A204.1 (cell line): ENCODE measurements around the gene EIF2B5.

Experiments
- FAIRE-seq: peaks from 2 replicates; lab custom pipeline; 2012; peaks lifted over from hg19 to GRCh38; lab: Jason Lieb, UNC

The EIF2B5 gene

GRCh38 chr3:184174646-184175492 is 39.7 kb downstream of the EIF2B5 start, which contains the start of gene AP2M1:
Gene AP2M1, plus strand, starts transcription at chr3:184174855. Its CDS starts 2,139 bp downstream, at chr3:184176994.
- FAIRE-seq: peak; percentile 87

GRCh38 chr3:184175506-184175905 is 40.3 kb downstream of the EIF2B5 start:
- no peak for FAIRE-seq

DNA sequence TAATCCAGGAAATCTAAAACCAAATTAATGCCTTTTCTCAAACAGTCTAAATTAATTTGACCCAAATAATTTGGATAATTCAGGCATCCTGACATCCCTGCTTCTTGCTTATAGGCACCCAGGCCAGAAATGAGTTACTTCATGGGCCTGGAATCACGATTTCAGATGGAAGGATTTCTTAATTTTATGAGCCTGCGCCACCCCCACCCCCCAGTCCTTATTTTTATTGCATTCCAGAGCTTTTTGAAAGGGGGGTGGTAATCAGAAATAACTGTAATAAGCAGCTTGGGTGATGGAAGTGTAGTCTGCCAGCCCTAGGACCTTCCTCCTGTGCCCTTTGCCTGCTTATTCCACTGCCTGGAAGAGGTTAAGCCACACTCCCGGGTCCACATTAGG is 40.8 kb downstream of the EIF2B5 start:
- FAIRE-seq: no peak

- FAIRE-seq: no peak
Observed at GRCh38 chr3:184176377-184177330, 41.5 kb downstream of the EIF2B5 start.

DNA sequence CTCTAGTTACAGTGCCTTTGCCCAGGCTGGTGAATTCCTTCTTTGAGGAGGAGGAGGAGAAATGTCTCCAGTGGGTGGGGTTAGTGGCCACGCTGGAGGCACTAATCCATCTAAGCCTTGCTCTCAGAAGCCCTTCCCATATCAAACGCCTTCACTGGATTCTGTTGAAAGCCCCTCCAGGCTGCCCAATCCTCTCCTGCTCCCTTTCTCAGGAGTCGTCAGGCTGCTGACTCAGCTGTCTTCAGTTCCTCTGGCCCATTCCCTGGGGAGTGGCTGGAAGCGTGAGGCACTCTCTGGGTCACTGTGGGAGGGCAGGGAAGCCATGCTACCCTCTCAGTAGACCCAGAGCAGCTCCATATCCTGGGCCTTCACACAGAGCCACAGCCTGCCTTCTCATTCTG is 42.2 kb downstream of the EIF2B5 start:
- FAIRE-seq: no peak

- no peak for FAIRE-seq
Observed at GRCh38 chr3:184177767-184178306, 42.7 kb downstream of the EIF2B5 start.

DNA sequence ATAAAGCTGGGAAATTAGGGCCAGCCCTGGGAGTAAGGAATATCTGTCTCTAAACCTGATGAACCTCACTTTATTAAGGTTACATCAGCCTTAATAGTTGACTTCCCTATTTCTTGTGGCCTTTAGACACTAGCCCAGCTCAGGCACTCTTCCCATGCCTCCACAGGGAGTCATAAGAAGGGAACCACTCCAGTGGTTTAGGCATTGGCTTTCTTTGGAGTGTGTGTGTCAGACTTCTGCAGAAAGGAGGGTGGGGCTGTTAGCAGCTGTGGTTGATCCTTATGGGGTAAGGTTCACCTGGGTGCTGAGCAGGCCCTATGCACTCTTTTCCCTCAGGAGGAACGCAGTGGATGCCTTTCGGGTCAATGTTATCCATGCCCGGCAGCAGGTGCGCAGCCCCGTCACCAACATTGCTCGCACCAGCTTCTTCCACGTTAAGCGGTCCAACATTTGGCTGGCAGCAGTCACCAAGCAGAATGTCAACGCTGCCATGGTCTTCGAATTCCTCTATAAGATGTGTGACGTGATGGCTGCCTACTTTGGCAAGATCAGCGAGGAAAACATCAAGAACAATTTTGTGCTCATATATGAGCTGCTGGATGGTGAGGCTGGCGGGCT is 43.5 kb downstream of the EIF2B5 start:
- FAIRE-seq: no peak

DNA sequence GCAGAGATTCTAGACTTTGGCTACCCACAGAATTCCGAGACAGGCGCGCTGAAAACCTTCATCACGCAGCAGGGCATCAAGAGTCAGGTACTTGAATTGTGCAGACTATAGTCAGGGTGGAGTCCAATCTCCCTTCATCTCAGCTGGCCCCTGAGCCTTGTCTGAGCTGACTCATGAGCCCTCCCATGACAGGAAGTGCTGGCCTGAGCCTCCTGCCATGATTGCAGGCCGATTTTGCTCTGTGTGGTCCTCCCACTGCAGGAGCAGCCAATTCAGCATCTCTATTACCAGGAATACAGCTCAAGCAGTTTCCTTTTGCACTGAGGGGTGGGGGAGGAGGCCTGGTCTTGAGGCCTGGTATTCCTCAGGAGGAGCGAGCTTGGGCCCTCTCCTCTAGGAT is 45.0 kb downstream of the EIF2B5 start:
- no peak for FAIRE-seq

DNA sequence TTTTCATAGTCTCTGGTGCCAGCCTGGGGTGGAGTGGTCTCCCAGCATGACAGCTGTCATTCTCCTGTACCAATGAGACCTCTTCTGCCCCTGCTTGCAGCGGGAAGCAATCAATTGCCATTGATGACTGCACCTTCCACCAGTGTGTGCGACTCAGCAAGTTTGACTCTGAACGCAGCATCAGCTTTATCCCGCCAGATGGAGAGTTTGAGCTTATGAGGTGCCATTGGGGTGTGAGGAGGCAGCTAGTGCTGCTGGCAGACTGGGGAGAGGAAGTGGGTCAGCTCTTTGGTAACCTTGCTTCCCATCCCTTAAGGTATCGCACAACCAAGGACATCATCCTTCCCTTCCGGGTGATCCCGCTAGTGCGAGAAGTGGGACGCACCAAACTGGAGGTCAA is 46.4 kb downstream of the EIF2B5 start:
- FAIRE-seq: no peak

GRCh38 chr3:184183679-184184078 is 48.5 kb downstream of the EIF2B5 start:
- FAIRE-seq: no peak

DNA sequence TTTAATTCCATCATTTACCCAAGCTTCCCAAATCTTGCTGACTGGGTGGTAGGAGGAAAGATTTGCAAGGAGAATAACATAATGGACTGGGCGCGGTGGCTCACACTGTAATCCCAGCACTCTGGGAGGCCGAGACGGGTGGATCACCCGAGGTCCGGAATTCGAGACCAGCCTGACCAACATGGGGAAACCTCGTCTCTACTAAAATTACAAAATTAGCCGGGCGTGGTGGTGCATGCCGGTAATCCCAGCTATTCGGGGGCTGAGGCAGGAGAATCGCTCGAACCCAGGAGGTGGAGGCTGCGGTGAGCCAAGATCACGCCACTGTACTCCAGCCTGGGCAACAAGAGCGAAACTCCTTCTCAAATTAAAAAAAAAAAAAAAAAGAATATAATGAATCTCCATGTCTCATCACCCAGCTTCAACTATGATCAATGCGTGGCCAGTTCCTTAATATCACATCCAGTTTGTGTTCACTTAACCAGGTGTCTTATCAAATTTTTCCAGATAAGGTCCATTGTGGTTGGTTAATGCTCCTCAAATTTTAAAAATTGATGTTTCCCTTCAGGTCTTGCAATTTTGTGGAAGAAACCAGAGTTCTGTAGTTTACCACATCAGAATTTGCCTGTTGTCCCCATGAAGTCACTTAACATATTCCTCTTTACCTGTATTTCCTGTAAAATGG is 49.5 kb downstream of the EIF2B5 start:
- FAIRE-seq: no peak

- FAIRE-seq: peak; percentile 56
Observed at GRCh38 chr3:184185461-184186183, 50.5 kb downstream of the EIF2B5 start.

DNA sequence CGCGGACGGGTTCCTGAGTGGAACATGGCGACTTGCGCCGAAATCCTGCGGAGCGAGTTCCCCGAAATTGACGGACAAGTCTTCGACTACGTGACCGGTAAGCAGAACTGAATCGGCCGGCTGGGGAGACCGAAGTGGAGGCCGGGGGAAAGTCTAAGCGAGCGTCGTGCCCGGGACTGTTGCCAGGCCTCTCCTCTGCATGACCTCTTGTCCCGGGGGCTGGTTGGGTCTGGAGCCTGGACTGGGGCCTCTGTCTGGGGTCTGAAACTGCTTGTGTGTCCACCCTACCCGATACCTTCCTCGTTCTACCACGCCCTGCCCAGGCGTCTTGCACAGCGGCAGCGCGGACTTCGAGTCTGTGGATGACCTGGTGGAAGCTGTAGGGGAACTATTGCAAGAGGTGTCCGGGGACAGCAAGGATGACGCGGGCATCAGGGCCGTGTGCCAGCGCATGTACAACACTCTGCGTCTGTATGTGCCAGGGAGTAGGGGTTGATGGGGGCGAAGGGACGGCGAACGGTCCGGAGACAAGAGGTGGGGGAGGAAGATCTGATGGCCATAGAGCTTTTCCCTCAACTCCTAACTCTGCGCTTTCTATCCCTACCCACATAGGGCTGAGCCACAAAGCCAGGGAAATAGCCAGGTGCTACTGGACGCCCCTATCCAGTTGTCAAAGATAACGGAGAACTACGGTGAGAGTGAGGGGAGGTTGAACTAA is 51.2 kb downstream of the EIF2B5 start, which contains the start of gene ABCF3:
TSS of gene ABCF3 (plus strand) at position 16 of the 718 bp plus-strand sequence. CDS start at position 25, 9 bp downstream.
- no peak for FAIRE-seq

DNA sequence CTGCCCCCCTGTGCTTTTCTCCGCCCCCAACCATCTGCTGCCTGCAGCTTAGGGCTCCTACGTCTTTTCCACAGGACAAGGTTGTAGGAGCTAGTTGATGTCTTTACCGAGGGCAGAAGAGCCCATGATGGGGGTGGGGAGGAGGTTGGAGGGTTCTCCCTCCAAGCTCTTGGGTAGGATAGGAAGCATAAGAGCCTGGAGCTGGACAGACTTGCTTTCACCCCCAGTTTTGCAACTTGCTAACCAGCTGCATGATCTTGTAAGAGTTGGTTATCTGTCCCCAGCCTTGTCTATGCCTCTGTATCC is 51.7 kb downstream of the EIF2B5 start:
- FAIRE-seq: no peak

DNA sequence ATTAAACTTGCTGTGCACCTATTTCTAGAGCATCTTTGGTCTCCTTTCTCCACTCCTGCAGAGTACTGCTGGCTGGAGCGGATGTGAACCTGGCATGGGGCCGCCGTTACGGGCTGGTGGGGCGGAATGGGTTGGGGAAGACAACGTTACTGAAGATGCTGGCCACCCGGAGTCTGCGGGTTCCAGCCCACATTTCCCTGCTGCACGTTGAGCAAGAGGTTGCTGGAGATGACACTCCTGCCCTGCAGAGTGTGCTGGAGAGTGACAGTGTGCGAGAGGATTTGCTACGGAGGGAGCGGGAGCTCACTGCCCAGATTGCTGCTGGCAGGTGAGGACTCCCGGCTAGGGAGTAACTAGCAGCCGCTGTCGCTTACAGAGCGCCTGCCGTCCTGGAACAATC is 52.9 kb downstream of the EIF2B5 start:
- no peak for FAIRE-seq

DNA sequence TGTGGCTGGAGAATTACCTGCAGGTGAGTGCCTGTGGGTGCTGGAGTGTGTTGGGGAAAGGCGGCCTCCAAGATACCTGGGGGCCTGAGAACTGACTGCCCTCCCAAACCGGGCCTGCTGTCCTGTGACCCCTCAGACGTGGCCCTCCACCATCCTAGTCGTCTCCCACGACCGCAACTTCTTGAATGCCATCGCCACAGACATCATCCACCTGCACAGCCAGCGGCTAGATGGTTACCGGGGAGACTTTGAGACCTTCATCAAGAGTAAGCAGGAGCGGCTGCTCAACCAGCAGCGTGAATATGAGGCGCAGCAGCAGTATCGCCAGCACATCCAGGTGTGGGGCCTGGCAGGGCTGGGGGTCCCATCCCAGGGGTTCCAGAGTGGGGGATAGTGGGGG is 54.3 kb downstream of the EIF2B5 start:
- FAIRE-seq: no peak

GRCh38 chr3:184192889-184193288 is 57.7 kb downstream of the EIF2B5 start:
- no peak for FAIRE-seq

DNA sequence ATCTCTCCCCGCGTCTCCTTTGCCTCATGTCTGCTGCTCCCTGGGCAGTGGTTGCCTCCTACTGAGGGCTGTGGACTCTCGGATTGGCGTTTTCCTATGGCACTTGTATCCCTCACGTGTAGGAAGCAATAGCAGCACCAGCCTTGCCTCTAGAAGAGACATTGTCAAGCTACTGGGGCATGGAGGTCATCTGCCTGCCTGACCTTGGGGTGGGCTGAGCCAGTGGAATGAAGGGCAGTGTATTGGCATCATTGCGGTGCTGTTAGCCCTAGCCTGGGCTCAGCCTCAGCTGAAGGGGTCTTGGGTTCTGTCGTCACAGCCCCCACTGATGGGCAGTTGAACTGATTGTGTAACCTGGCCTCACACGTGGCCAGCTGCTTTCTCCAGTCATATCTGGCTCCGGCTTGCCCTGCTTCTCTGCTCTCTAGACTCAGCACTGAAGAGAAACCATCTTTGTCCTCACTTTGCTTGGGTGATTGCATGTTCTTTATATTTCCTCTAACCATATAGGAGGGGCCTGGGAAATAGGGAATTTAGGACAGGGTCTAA is 58.9 kb downstream of the EIF2B5 start:
- FAIRE-seq: no peak
